Thoracic aorta (tissue), 2 donors: ENCODE results near the gene VAMP2. TPM values are rescaled to one million over a fixed set of nuclear protein-coding genes. Genes with fewer than 3 reads are reported as not detected.

Experiments used
- ATAC-seq: fragments of 150-250 bp; one replicate; pipeline ENCODE4 v1.8.0; 2017; ENCODE audit warnings: low read depth; ENCODE audit not compliant: insufficient number of reproducible peaks, low FRiP score
- DNase-seq: peaks from one replicate; pipeline ENCODE4 v3.0.0-alpha.2; 2020; ENCODE audit warnings: low spot score
- H3K27ac ChIP-seq, 2 donors: fragments of 200-600 bp; sonication (generic); 1 replicate in 1 of 2; 2 replicates in 1 of 2; pipeline ENCODE4 v1.5.1; 2016; ENCODE audit warnings: mild to moderate bottlenecking in 2 of 2, moderate library complexity in 2 of 2
- H3K27me3 ChIP-seq: fragments of 200-600 bp; sonication (generic); replicated peaks from 2 replicates; pipeline ENCODE4 v1.6.0; 2016; ENCODE audit warnings: mild to moderate bottlenecking; ENCODE audit not compliant: insufficient read depth
- H3K36me3 ChIP-seq: fragments of 200-600 bp; sonication (generic); one replicate; pipeline ENCODE4 v1.5.1; 2016
- H3K4me1 ChIP-seq, 2 donors: fragments of 200-600 bp; sonication (generic); 1 replicate in 1 of 2; 2 replicates in 1 of 2; pipeline versions ENCODE4 v1.5.1 to v1.6.0; 2016; ENCODE audit warnings: low read depth in 2 of 2, mild to moderate bottlenecking in 1 of 2; ENCODE audit not compliant: control insufficient read depth in 1 of 2
- H3K4me3 ChIP-seq: fragments of 200-600 bp; sonication (generic); 2 replicates; pipeline ENCODE4 v1.5.1; 2016; ENCODE audit warnings: mild to moderate bottlenecking
- H3K9me3 ChIP-seq: fragments of 200-600 bp; sonication (generic); 2 replicates; pipeline ENCODE4 v1.5.1; 2016
- CTCF ChIP-seq: fragments of 200-600 bp; sonication (generic); IDR thresholded peaks from one replicate; pipeline ENCODE4 v1.5.1; 2019; ENCODE audit warnings: antibody characterized with exemption
- total RNA-seq, 2 donors: library from RNA; depleted of rRNA; stranded (reverse); fragments of >200 nt; gene quantifications; one replicate each; pipeline versions ENCODE4 v1.1.0 to v1.2.3, GENCODE V29; 2016

Gene VAMP2
- total RNA-seq, 2 donors from 2014 or later: 36.0 to 50.3 TPM

GRCh38 chr17:8189041-8189710, 26.4 kb upstream of the VAMP2 start:
- no peaks in the 10 kb centered on the region for H3K36me3 ChIP-seq
- no peak for TF ChIP-seq CTCF
- ATAC-seq (no peak), DNase-seq (no peak)
- H3K4me1 ChIP-seq: peaks cover 20 to 36% of the 10 kb centered on the region in 2 donors
- H3K27ac ChIP-seq: peak overlapping the region; percentile 91 to 95
- H3K4me3 ChIP-seq: peak overlapping the region; percentile 73
- H3K9me3 ChIP-seq: no peaks in the 10 kb centered on the region
- H3K27me3 ChIP-seq: no peaks in the 10 kb centered on the region

GRCh38 chr17:8188263-8188839, 25.6 kb upstream of the VAMP2 start:
- no peak for DNase-seq
- no peak for ATAC-seq
- Histone ChIP-seq H3K27me3 (no peaks in the 10 kb centered on the region), H3K4me1 (peaks cover 20 to 36% of the 10 kb centered on the region in 2 donors), H3K36me3 (no peaks in the 10 kb centered on the region), H3K27ac (peak overlapping the region; percentile 91 to 95), H3K4me3 (peak overlapping the region; percentile 73), H3K9me3 (no peaks in the 10 kb centered on the region)
- TF ChIP-seq CTCF: no peak

- Histone ChIP-seq H3K36me3 (no peaks in the 10 kb centered on the region), H3K27ac (peak overlapping the region; percentile 91 to 95), H3K27me3 (no peaks in the 10 kb centered on the region), H3K9me3 (no peaks in the 10 kb centered on the region), H3K4me3 (peak overlapping the region; percentile 73), H3K4me1 (peaks cover 18 to 34% of the 10 kb centered on the region in 2 donors)
- peak; percentile 94 for DNase-seq
- no peak for TF ChIP-seq CTCF
- peak; percentile 49 for ATAC-seq
These were observed 24.9 kb upstream of the VAMP2 start for GRCh38 chr17:8187517-8188262.

GRCh38 chr17:8186787-8187516, 24.2 kb upstream of the VAMP2 start:
- H3K27me3 ChIP-seq: no peaks in the 10 kb centered on the region
- ATAC-seq (peak; percentile 40), DNase-seq (peak; percentile 81)
- H3K4me3 ChIP-seq: peak overlapping the region; percentile 73
- no peaks in the 10 kb centered on the region for H3K9me3 ChIP-seq
- H3K4me1 ChIP-seq: peaks cover 16 to 29% of the 10 kb centered on the region in 2 donors
- no peak for TF ChIP-seq CTCF
- H3K27ac ChIP-seq: peak overlapping the region; percentile 88 to 91
- H3K36me3 ChIP-seq: no peaks in the 10 kb centered on the region

- ATAC-seq: no peak
- H3K4me1 ChIP-seq: peaks cover 11 to 24% of the 10 kb centered on the region in 2 donors
- no peaks in the 10 kb centered on the region for H3K36me3 ChIP-seq
- no peaks in the 10 kb centered on the region for H3K27me3 ChIP-seq
- H3K27ac ChIP-seq: peak overlapping the region; percentile 88 to 91
- H3K9me3 ChIP-seq: no peaks in the 10 kb centered on the region
- no peak for DNase-seq
- H3K4me3 ChIP-seq: peak overlapping the region; percentile 73
- no peak for TF ChIP-seq CTCF
These were observed 23.7 kb upstream of the VAMP2 start for GRCh38 chr17:8186446-8186786.
